Right atrium auricular region (tissue), 2 donors: Measurements from ENCODE around the gene DGKG. TPM values are rescaled to one million over a fixed set of nuclear protein-coding genes. Genes with fewer than 3 reads are reported as not detected.

Experiments used
- DNase-seq: peaks from one replicate; pipeline ENCODE4 v3.0.0-alpha.2; 2019; ENCODE audit warnings: low spot score
- H3K27ac ChIP-seq, 2 donors: fragments of 200-600 bp; sonication (generic); 1 replicate in 1 of 2; 2 replicates in 1 of 2; pipeline ENCODE4 v1.5.1; 2016 to 2019
- H3K27me3 ChIP-seq, 2 donors: fragments of 200-600 bp; sonication (generic); one replicate each; pipeline versions ENCODE4 v1.5.1 to v1.6.0; 2017 to 2019
- H3K36me3 ChIP-seq: fragments of 200-600 bp; sonication (generic); one replicate; pipeline ENCODE4 v1.5.1; 2016
- H3K4me1 ChIP-seq, 2 donors: fragments of 200-600 bp; sonication (generic); one replicate each; pipeline versions ENCODE4 v1.5.1 to v1.6.0; 2017 to 2019
- H3K4me3 ChIP-seq, 2 donors: fragments of 200-600 bp; sonication (generic); 1 replicate in 1 of 2; 2 replicates in 1 of 2; pipeline ENCODE4 v1.5.1; 2017 to 2019; ENCODE audit warnings: mild to moderate bottlenecking in 1 of 2, moderate library complexity in 1 of 2
- H3K9me3 ChIP-seq, 2 donors: fragments of 200-600 bp; sonication (generic); one replicate each; pipeline ENCODE4 v1.5.1; 2019
- total RNA-seq, 2 donors: library from RNA; depleted of rRNA; stranded (reverse); fragments of >200 nt; gene quantifications; one replicate each; pipeline ENCODE4 v1.1.0, GENCODE V29; 2016
- TF ChIP-seq, protein P1 (sequence below), 2 donors: fragments of 200-600 bp; sonication (generic); IDR thresholded peaks; one replicate each; pipeline ENCODE4 v1.5.1; 2019; ENCODE audit warnings: antibody characterized with exemption in 2 of 2

DGKG gene
- total RNA-seq, 2 donors from 2014 or later, result 25.1 to 27.4 TPM

DNA sequence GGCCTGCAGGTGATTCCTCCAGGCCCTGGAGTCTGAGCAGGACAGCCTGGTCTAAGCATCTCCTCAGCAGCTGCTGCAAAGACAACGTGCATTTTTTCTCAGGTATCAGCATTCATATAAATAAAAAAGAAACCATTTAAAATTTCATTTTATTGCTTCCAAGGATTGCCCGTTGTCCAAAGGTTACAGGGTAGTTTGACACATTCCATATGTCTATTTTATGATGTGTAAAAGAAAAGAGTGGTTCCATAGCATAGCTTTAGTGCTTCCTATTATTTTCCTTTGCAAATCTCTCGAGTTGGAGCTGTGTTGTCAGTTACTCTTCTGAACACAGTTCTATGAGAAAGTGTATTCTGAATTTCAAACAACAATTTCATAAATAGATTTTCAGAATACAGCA lies 7.2 kb upstream of the DGKG start:
- Histone ChIP-seq H3K27ac (no peak overlapping the region), H3K36me3 (no peaks in the 10 kb centered on the region), H3K4me3 (no peak overlapping the region), H3K9me3 (no peaks in the 10 kb centered on the region), H3K27me3 (no peaks in the 10 kb centered on the region), H3K4me1 (peaks cover 0 to 13% of the 10 kb centered on the region in 2 donors)
- no peak for DNase-seq
- TF ChIP-seq, protein P1, sequence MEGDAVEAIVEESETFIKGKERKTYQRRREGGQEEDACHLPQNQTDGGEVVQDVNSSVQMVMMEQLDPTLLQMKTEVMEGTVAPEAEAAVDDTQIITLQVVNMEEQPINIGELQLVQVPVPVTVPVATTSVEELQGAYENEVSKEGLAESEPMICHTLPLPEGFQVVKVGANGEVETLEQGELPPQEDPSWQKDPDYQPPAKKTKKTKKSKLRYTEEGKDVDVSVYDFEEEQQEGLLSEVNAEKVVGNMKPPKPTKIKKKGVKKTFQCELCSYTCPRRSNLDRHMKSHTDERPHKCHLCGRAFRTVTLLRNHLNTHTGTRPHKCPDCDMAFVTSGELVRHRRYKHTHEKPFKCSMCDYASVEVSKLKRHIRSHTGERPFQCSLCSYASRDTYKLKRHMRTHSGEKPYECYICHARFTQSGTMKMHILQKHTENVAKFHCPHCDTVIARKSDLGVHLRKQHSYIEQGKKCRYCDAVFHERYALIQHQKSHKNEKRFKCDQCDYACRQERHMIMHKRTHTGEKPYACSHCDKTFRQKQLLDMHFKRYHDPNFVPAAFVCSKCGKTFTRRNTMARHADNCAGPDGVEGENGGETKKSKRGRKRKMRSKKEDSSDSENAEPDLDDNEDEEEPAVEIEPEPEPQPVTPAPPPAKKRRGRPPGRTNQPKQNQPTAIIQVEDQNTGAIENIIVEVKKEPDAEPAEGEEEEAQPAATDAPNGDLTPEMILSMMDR (IDR thresholded peaks at IDR 0.05), result no peak

DNA sequence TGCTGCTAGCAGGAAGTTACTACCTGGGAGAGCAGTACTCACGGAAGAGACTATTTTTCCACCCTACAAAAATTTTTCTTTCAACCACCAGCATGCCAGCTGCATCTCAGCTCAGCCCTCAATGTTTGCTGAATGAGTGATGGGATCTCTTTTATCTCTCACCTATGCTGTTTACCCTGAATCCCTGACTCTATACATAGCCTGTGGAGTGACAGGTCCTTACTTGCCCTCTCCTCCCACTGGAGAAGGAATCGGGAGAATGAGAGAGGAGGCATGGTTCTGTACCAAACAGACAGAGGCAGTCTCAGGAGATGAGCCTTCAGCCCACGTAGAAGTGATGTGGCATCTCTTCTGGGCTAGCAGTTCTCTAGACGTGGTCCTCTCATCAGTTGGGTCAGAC lies 6.7 kb upstream of the DGKG start:
- Histone ChIP-seq H3K36me3 (no peaks in the 10 kb centered on the region), H3K9me3 (no peaks in the 10 kb centered on the region), H3K4me3 (no peak overlapping the region), H3K4me1 (peaks cover 0 to 13% of the 10 kb centered on the region in 2 donors), H3K27me3 (no peaks in the 10 kb centered on the region), H3K27ac (no peak overlapping the region)
- TF ChIP-seq, protein P1 (IDR thresholded peaks at IDR 0.05), result no peak
- DNase-seq, result no peak

DNA sequence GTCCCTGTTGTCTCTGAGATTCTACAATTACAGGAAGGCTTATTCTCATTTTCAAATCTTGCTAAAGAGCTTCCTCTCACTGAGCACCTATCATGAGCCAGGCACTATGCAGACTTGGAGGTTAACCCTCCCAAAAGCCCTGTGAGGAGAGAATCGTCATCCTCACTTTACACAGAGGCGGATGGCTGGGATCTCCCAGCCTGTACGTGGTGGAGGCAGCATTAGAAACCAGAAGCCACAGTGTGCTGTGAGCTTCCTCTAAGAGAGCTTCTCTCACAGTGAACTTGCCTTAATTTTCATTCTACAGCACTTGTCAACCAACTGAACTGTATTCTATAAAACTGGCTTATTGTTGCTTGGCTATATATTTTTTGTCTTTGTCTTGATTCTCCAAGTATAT lies 6.1 kb upstream of the DGKG start:
- H3K27ac ChIP-seq, result no peak overlapping the region
- H3K27me3 ChIP-seq, result no peaks in the 10 kb centered on the region

DNA sequence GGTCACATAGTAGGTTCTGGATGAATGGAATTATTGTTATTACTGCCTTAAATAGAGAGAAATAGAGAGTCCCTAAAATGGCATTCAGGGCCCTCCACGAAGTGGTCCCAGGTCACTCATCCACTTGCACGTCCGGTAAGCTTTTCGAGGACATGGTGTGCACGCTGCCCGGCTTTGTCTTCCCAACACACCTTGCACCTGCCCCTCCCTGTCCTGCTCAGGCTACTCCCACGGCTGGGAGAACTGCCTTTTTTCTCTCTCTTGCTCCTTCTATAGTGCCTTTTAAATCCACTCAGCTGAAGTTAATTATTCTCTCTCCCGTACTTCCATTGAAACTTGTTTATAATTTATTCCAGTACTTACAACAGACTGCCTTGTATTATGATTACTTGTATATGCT lies 5.6 kb upstream of the DGKG start:
- H3K27ac ChIP-seq, result no peak overlapping the region
- DNase-seq, result no peak
- H3K4me1 ChIP-seq, result peaks cover 0 to 22% of the 10 kb centered on the region in 2 donors
- H3K4me3 ChIP-seq, result no peak overlapping the region
- H3K9me3 ChIP-seq, result no peaks in the 10 kb centered on the region
- TF ChIP-seq, protein P1 (IDR thresholded peaks at IDR 0.05), result no peak
- H3K27me3 ChIP-seq, result no peaks in the 10 kb centered on the region
- no peaks in the 10 kb centered on the region for H3K36me3 ChIP-seq

More for the DNA sequence above, 6.1 kb upstream of the DGKG start:
- Histone ChIP-seq H3K4me1 (peaks cover 0 to 16% of the 10 kb centered on the region in 2 donors), H3K9me3 (no peaks in the 10 kb centered on the region), H3K36me3 (no peaks in the 10 kb centered on the region), H3K4me3 (no peak overlapping the region)
- DNase-seq, result no peak
- TF ChIP-seq, protein P1 (IDR thresholded peaks at IDR 0.05), result no peak

DNA sequence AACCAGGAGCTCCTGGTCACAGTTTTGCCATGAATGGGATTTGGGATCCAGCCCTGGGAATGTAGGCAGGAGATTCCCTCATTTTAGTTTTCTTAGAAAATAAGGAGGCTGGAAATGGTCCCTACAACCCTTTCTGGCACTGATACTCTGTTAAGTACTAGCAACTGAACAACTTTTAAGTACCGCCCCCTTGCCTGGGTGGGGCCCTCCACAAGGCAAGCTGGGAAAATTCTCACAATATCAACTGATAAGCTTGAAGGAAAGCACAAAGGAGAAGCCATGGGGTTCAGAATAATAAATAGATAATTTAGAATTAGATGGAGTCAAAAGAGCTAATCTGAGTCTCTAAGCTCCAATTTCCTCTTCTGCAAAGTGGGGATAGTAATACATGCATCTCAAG lies 4.2 kb upstream of the DGKG start:
- H3K27ac ChIP-seq, result peak overlapping the region; percentile 40 to 87
- H3K4me1 ChIP-seq, result peaks cover 0 to 36% of the 10 kb centered on the region in 2 donors
- no peaks in the 10 kb centered on the region for H3K27me3 ChIP-seq
- no peak for DNase-seq
- TF ChIP-seq, protein P1 (IDR thresholded peaks at IDR 0.05), result no peak
- no peaks in the 10 kb centered on the region for H3K36me3 ChIP-seq
- H3K9me3 ChIP-seq, result no peaks in the 10 kb centered on the region
- H3K4me3 ChIP-seq, result no peak overlapping the region
